Activated naive CD4-positive, alpha-beta T cell treated with anti-CD3 and anti-CD28 coated beads for 36 hours (primary cell): Measurements from ENCODE around the gene SGPP2. TPM values are rescaled to one million over a fixed set of nuclear protein-coding genes. Genes with fewer than 3 reads are reported as not detected.
A peak's percentile ranks its signal among the peaks of the same experiment; 100 is the strongest.
"Not testable (repeated sequence)": the region's sequence is repeated elsewhere in the genome, so short reads cannot be mapped to it uniquely, and the experiment has no call there.

Experiments
- CTCF ChIA-PET: fragments of 350-600 bp; sonication (Branson Sonifier 250); formaldehyde crosslinking; loops from one replicate; lab custom pipeline; 2021; ENCODE audit warnings: antibody characterized with exemption; lab: Charles Lee
- DNase-seq: peaks from one replicate; pipeline ENCODE4 v3.0.0-alpha.2; 2020
- H3K27ac Mint-ChIP-seq: one replicate; pipeline ENCODE4 v1.8.0; 2021; ENCODE audit warnings: mild to moderate bottlenecking, mixed read lengths
- H3K27me3 Mint-ChIP-seq: one replicate; pipeline ENCODE4 v1.8.0; 2021; ENCODE audit warnings: low read depth, mixed read lengths
- H3K36me3 Mint-ChIP-seq: one replicate; pipeline ENCODE4 v1.8.0; 2021; ENCODE audit warnings: low read depth, mixed read lengths
- H3K4me1 Mint-ChIP-seq: one replicate; pipeline ENCODE4 v1.8.0; 2021; ENCODE audit warnings: low read depth, mixed read lengths
- H3K4me3 Mint-ChIP-seq: one replicate; pipeline ENCODE4 v1.8.0; 2021; ENCODE audit warnings: mild to moderate bottlenecking, moderate library complexity, mixed read lengths
- H3K9me3 Mint-ChIP-seq: one replicate; pipeline ENCODE4 v1.8.0; 2021; ENCODE audit warnings: mixed read lengths
- intact Hi-C: fragments of 100-400 bp; cut with micrococcal nuclease; formaldehyde crosslinking; loops from one replicate; pipeline ENCODE4 v1.15.1; 2023
- total RNA-seq, 2 experiments: library from RNA; stranded (reverse); gene quantifications; one replicate each; pipeline ENCODE4 v1.2.3, GENCODE V29; 2021

The SGPP2 gene
- total RNA-seq, 2 experiments from 2014 or later, result 7.0 to 7.1 TPM

DNA sequence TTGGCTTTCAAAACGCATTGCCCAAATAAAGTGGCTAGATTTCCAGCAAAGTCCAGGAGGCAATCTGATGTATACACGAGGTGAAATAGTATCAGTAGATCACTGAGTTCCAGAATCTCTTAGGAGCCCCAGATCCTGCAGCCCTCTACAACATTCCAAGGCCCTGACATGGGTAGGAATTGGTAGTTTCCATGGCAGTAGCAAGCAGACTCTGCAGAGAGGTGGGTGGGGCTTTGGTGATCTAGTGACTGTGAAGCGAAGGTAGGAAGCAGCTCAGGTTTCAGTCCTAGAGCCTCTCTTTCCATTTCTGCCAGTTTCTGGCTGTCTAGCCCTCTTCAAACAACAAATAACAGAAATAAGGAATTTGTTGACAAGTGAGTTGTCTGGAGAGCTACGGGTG is 13.8 kb upstream of the SGPP2 start:
- H3K27me3 Mint-ChIP-seq, result peaks cover 3% of the 10 kb centered on the region
- no peak overlapping the region for H3K27ac Mint-ChIP-seq
- no peak for DNase-seq
- no peaks in the 10 kb centered on the region for H3K4me1 Mint-ChIP-seq
- CTCF ChIA-PET, result no interaction called here
- no peaks in the 10 kb centered on the region for H3K36me3 Mint-ChIP-seq
- no peak overlapping the region for H3K4me3 Mint-ChIP-seq
- H3K9me3 Mint-ChIP-seq, result peaks cover 9% of the 10 kb centered on the region
- intact Hi-C loops, result no loop called here

DNA sequence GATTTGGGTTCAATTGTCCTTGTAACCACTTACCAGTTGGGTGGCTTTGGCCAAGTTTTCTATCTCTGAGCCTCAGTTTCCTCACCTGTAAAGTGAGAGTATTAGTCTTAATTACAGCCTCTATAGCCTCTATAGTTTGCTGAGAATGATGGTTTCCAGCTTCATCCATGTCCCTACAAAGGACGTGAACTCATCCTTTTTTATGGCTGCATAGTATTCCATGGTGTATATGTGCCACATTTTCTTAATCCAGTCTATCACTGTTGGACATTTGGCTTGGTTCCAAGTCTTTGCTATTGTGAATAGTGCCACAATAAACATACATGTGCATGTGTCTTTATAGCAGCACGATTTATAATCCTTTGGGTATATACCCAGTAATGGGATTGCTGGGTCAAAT is 12.0 kb upstream of the SGPP2 start:
- H3K4me3 Mint-ChIP-seq, CTCF ChIA-PET, intact Hi-C loops, H3K4me1 Mint-ChIP-seq, H3K36me3 Mint-ChIP-seq, H3K27me3 Mint-ChIP-seq, DNase-seq, H3K27ac Mint-ChIP-seq: not testable (repeated sequence)
- peaks cover 10% of the 10 kb centered on the region for H3K9me3 Mint-ChIP-seq

DNA sequence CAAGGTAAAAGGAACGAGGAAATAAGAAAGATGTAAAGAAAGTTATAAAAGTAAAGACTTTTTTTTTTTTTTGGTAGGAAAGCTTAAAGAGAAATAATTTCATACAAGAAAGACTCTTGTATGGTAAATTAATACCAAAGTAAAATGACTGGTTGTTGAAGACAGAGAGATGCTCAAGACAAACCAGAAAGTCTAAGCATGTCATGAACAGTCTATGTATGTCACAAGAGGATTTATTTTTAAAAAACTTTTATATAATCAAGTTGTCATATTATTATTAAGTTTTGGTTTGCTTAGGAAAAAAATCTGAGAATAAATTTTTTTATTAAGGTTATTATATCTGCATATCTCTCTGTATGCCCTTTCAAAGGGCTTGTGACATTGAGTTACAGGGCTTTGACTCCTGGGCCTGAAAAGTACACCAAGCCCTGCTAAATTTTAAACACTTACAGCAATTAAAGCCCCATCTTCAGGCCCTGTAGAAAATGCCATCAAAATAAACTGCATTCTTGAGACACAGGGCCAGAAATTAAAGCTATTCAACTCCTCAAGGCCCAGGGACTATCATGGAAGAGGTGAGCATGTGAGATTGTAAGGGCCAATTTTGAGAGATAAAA is 10.9 kb upstream of the SGPP2 start:
- CTCF ChIA-PET, result no interaction called here
- no peak overlapping the region for H3K4me3 Mint-ChIP-seq
- no peaks in the 10 kb centered on the region for H3K4me1 Mint-ChIP-seq
- H3K9me3 Mint-ChIP-seq, result peaks cover 10% of the 10 kb centered on the region
- peaks cover 3% of the 10 kb centered on the region for H3K27me3 Mint-ChIP-seq
- intact Hi-C loops, result no loop called here
- no peaks in the 10 kb centered on the region for H3K36me3 Mint-ChIP-seq
- DNase-seq, result no peak
- no peak overlapping the region for H3K27ac Mint-ChIP-seq

DNA sequence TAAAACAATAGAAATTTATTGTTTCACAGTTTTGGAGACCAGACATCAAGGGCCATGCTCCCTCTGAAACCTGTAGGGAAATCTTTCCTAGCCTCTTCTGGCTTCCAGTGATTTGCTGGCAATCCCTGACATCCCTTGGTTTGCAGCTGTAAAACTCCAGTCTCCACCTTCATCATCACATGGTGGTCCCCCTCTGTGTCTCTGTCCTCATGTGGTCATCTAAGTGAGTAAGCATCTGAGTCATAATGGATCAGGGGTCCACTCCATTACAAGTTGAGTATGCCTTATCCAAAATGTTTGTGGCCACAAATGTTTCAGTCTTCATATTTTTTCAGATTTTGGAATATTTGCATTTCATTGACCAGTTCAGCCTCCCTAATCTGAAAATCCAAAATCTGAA is 5.6 kb upstream of the SGPP2 start:
- intact Hi-C loops, result no loop called here
- no peaks in the 10 kb centered on the region for H3K36me3 Mint-ChIP-seq
- DNase-seq, result no peak
- peaks cover 3% of the 10 kb centered on the region for H3K9me3 Mint-ChIP-seq
- no peak overlapping the region for H3K27ac Mint-ChIP-seq
- H3K4me1 Mint-ChIP-seq, result peaks cover 15% of the 10 kb centered on the region
- CTCF ChIA-PET, result no interaction called here
- peaks cover 29% of the 10 kb centered on the region for H3K27me3 Mint-ChIP-seq
- no peak overlapping the region for H3K4me3 Mint-ChIP-seq

DNA sequence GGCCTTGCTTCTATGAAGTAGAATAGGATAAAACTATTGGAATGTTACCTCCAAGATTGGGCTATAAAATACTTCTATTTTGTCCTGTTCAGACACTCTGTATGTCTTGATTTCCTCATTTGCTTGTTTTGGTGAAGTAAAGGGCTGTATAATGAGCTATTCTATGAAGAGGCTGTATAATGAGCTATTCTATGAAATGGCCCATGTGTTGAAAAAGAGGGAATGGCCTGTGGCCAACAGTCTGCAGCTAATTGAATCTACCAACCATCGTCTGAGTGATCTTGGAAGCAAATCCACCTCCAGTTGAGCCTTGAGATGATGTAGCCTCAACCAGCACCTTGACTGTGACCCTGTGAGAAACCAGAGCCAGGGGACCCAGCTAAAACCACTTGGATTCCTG is 3.8 kb upstream of the SGPP2 start:
- peaks cover 22% of the 10 kb centered on the region for H3K4me1 Mint-ChIP-seq
- intact Hi-C loops, result loop anchor here (5.0 to 10.0 kb wide), 6 partner anchors 62 to 1604 kb away; partner anchors contain the start of genes ACSL3 and WDFY1
- H3K27ac Mint-ChIP-seq, result no peak overlapping the region
- peaks cover 38% of the 10 kb centered on the region for H3K27me3 Mint-ChIP-seq
- CTCF ChIA-PET, result interaction anchor here (0.6 kb wide), 1 partner anchor 97 kb away, joined by 3 read pairs; no protein-coding TSS in a partner anchor
- H3K36me3 Mint-ChIP-seq, result peaks cover 7% of the 10 kb centered on the region
- H3K9me3 Mint-ChIP-seq, result peaks cover 1% of the 10 kb centered on the region
- DNase-seq, result no peak
- no peak overlapping the region for H3K4me3 Mint-ChIP-seq

DNA sequence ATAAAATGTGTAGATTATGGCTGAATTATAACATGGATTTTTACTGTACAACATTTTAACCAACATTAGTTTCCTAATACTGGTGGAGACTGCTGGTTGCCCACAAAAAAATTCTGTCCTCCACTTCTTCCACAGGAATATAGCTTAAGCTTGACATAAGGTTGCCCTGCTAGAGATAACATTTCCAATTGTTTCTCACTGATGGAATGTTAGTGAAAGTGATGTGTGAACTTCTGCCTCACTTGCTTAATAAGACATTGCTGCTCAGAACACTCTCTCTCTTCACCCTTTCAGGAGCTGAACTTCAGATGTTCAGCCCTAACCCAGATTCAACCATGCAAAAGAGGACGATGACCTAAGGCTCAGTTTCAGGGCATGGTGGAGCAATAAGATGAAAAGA is 2.7 kb upstream of the SGPP2 start:
- peaks cover 27% of the 10 kb centered on the region for H3K4me1 Mint-ChIP-seq
- no peaks in the 10 kb centered on the region for H3K9me3 Mint-ChIP-seq
- peaks cover 46% of the 10 kb centered on the region for H3K27me3 Mint-ChIP-seq
- intact Hi-C loops, result loop anchor here (5.0 to 10.0 kb wide), 6 partner anchors 61 to 1603 kb away; partner anchors contain the start of genes ACSL3 and WDFY1
- CTCF ChIA-PET, result interaction anchor here (0.9 kb wide), 1 partner anchor 103 kb away, joined by 3 read pairs; no protein-coding TSS in a partner anchor
- peaks cover 7% of the 10 kb centered on the region for H3K36me3 Mint-ChIP-seq
- no peak overlapping the region for H3K4me3 Mint-ChIP-seq
- H3K27ac Mint-ChIP-seq, result no peak overlapping the region
- no peak for DNase-seq

DNA sequence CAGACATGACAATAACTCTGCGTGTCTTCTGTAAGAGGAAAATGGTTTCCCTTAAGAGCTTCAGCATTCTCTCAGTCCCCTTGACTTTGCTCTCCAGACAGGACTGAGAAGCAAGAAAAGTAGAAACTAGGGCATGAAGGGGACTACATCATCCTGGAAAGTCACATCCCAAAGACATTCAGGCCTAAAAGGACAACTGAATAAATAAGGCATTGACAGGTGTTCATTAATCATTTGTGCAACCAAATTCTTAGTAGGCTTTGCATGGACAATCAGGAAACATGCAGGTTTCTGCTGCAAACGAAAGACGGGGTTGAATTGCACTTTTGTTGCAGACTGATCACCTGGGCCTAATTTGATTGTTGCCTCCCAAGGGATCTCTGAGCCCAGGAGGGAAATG is 1.2 kb upstream of the SGPP2 start:
- H3K27me3 Mint-ChIP-seq, result peaks cover 56% of the 10 kb centered on the region
- H3K4me1 Mint-ChIP-seq, result peaks cover 42% of the 10 kb centered on the region
- peak overlapping the region; percentile 94 for H3K4me3 Mint-ChIP-seq
- H3K9me3 Mint-ChIP-seq, result no peaks in the 10 kb centered on the region
- intact Hi-C loops, result loop anchor here (1.0 to 10.0 kb wide), 8 partner anchors 59 to 1602 kb away; partner anchors contain the start of genes ACSL3, FARSB and WDFY1
- H3K36me3 Mint-ChIP-seq, result peaks cover 11% of the 10 kb centered on the region
- peak overlapping the region; percentile 97 for H3K27ac Mint-ChIP-seq
- CTCF ChIA-PET, result no interaction called here
- DNase-seq, result no peak

DNA sequence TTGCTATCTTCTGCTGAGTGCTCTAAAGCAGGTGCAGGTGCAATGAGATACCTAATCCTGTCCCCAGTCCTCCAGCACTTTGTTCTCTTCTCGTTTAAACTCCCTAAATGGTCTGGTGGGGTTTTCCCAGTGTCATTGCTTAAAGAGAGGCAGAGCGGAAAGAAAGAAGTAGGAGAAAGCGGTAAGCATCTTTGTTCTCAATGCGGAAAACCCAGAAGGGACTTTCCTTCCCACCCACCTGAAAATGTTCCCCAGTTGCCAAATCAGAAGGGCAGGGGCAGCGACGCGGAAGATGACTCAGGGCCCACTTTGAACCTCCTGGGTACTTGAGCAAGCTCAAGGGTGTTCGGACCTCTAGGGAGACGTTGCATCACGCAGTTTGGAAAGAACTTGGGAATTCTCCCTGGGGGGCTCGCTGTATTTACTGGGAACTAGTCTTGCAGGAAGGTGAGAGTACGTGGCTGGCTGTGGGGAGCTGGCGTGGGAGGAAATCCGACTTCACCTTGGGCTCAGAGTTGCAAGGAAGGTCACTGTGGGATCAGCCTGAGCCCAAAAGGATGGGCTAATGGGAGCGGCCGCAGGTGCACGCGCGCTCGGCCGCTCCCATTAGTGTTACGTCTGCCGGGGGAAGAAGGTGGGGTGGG is 589 bp upstream of the SGPP2 start:
- peak overlapping the region; percentile 94 for H3K4me3 Mint-ChIP-seq
- H3K4me1 Mint-ChIP-seq, result peaks cover 42% of the 10 kb centered on the region
- peak; percentile 79 for DNase-seq
- intact Hi-C loops, result loop anchor here (1.0 to 10.0 kb wide), 8 partner anchors 59 to 1601 kb away; partner anchors contain the start of genes ACSL3, FARSB and WDFY1
- peaks cover 11% of the 10 kb centered on the region for H3K36me3 Mint-ChIP-seq
- CTCF ChIA-PET, result no interaction called here
- H3K9me3 Mint-ChIP-seq, result no peaks in the 10 kb centered on the region
- peak overlapping the region; percentile 97 for H3K27ac Mint-ChIP-seq
- peaks cover 54% of the 10 kb centered on the region for H3K27me3 Mint-ChIP-seq

DNA sequence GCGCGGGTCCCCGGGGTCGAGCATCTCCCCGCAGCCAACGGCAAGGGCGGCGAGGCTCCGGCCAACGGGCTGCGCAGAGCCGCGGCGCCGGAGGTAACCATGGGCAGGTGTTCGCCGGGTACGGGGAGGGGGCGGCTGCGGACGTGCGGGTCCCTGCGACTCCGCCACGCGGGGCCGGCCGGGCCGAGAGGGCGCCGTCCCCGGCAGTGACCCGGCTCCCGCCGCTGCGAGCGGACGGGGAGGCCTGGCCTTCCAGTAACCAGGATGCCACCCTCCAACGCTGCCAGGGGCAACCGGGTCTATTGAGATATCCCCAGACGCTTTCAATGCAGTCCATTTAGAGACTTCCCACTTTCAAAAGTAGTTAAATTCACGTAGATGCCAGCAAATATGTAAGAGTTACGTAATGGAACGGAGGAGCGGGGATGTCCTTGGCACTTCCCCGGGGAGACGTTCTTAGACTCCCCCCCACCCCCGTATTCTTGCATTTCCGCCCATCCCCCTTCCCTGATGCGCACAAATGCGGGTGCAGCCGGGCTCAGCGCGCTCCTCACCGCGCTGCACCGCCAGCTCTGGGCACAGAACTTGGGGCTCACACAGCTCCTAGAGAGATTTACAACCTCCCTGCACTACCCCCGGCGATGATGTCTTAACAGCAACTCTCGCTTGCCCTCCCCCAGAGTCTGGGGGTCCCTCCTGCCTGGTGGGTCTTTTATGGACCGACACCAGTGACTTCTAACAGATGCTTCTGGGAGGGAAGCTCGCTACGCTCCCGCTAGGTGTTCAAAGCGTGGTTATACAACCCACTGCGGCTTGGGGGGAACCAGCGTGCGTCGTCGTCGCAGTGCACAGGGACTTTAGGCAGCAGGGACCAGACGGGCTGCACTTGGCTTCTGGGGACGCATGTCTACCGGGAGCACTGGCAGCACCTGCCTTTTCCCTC is 657 bp downstream of the SGPP2 start:
- CTCF ChIA-PET, result interaction anchor here (1.9 kb wide), 1 partner anchor 107 kb away, joined by 9 read pairs; no protein-coding TSS in a partner anchor
- Mint-ChIP-seq H3K36me3 (peaks cover 13% of the 10 kb centered on the region), H3K4me3 (peak overlapping the region; percentile 83), H3K4me1 (peaks cover 42% of the 10 kb centered on the region), H3K27ac (peak overlapping the region; percentile 88), H3K27me3 (peaks cover 56% of the 10 kb centered on the region), H3K9me3 (peaks cover 5% of the 10 kb centered on the region)
- intact Hi-C loops, result loop anchor here (5.0 to 10.0 kb wide), 6 partner anchors 57 to 1600 kb away; partner anchors contain the start of genes ACSL3 and WDFY1
- peak; percentile 67 for DNase-seq

DNA sequence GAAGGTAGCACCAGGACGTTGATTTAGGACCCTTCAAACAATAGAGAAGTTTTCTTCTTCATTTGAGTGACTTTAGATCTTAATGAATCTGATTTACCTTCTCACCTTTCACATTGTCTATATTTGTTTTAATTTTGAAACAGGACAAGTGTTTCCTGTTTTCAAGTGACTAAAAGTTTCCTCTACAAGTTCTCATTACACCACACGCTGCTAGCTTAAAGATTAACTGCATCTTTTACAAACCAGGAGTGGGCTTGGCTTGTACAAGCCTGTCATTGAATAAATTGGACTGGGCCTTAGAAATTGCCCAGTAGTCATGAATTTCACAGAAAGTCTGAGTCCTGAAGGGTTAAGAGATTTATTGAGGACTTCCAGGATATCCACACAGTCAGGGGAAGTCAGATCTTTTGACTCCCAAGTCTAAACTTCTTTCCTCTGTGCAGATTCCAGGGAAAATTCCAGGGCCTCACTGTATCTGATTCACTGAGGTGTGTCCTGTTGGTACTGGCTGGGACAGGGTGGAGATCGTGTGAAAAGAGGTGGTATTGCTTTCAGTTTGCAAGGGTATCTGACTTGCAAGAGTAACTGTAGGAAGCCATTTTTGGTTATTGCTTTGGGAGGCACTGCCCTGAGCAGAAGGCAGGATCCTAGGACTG is 3.4 kb downstream of the SGPP2 start:
- H3K36me3 Mint-ChIP-seq, result peaks cover 15% of the 10 kb centered on the region
- H3K27me3 Mint-ChIP-seq, result peaks cover 42% of the 10 kb centered on the region
- CTCF ChIA-PET, result no interaction called here
- peak overlapping the region; percentile 76 for H3K27ac Mint-ChIP-seq
- peaks cover 9% of the 10 kb centered on the region for H3K9me3 Mint-ChIP-seq
- intact Hi-C loops, result loop anchor here (10.0 kb wide), 4 partner anchors 437 to 1597 kb away; partner anchors contain the start of genes ACSL3 and WDFY1
- no peak for DNase-seq
- no peak overlapping the region for H3K4me3 Mint-ChIP-seq
- H3K4me1 Mint-ChIP-seq, result peaks cover 38% of the 10 kb centered on the region

DNA sequence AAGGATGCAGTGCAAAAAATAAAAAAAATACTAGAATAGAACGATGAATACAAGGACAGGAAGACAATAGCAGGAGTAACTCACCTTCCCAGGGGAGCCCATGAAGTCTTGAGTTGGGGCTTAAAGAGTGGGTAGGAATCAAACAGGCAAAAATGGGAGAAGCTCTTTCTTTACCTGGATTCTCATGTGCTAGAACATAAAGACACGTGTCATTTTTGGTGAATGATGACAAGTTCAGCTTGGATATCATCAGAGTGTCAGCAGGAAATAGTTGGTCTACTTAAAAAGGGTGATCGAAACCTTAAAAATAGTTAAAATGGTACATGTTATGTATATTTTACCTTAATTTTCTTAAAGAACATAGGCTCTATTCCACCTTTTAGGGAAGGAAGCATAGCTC is 5.7 kb downstream of the SGPP2 start:
- CTCF ChIA-PET, result interaction anchor here (0.6 kb wide), 1 partner anchor 92 kb away, joined by 3 read pairs; no protein-coding TSS in a partner anchor
- intact Hi-C loops, result no loop called here
- Mint-ChIP-seq H3K4me1 (peaks cover 23% of the 10 kb centered on the region), H3K9me3 (peaks cover 9% of the 10 kb centered on the region), H3K27ac (no peak overlapping the region), H3K4me3 (no peak overlapping the region), H3K36me3 (peaks cover 11% of the 10 kb centered on the region), H3K27me3 (peaks cover 31% of the 10 kb centered on the region)
- no peak for DNase-seq
